Activated naive CD4-positive, alpha-beta T cell treated with anti-CD3 and anti-CD28 coated beads, Interleukin-2, amount 10 ng/mL, durations not matched to agents 7 days and 5 days (primary cell): Measurements from ENCODE around the gene POLH.

ENCODE experiments used
- CTCF ChIA-PET: fragments of 350-600 bp; sonication (Branson Sonifier 250); formaldehyde crosslinking; loops from one replicate; lab custom pipeline; 2021; ENCODE audit warnings: antibody characterized with exemption; lab: Charles Lee
- DNase-seq: peaks from one replicate; pipeline ENCODE4 v3.0.0-alpha.2; 2020
- H3K27ac Mint-ChIP-seq: one replicate; pipeline ENCODE4 v1.8.0; 2021; ENCODE audit warnings: mild to moderate bottlenecking, moderate library complexity, mixed read lengths
- H3K27me3 Mint-ChIP-seq: one replicate; pipeline ENCODE4 v1.8.0; 2021; ENCODE audit warnings: mild to moderate bottlenecking, mixed read lengths
- H3K36me3 Mint-ChIP-seq: one replicate; pipeline ENCODE4 v1.8.0; 2021; ENCODE audit warnings: mixed read lengths
- H3K4me1 Mint-ChIP-seq: one replicate; pipeline ENCODE4 v1.8.0; 2021; ENCODE audit warnings: mixed read lengths
- H3K4me3 Mint-ChIP-seq: one replicate; pipeline ENCODE4 v1.8.0; 2021; ENCODE audit warnings: mild to moderate bottlenecking, moderate library complexity, mixed read lengths
- H3K9me3 Mint-ChIP-seq: one replicate; pipeline ENCODE4 v1.8.0; 2021; ENCODE audit warnings: mixed read lengths

The POLH gene

DNA sequence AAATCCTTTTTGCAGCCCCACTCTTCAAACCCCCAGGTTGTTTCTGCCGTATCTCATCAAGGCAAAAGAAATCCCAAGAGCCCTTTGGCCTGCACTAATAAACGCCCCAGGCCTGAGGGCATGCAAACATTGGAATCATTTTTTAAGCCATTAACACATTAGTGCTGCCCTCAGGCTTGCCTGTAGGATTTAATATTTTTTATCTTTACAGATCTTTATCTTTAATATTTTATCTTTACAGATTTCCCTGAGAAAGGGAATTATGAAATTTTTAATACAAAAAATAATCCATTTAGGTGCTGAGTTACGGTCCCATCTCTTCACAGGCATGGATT is 38.4 kb downstream of the POLH start:
- CTCF ChIA-PET: interaction anchor here (1.1 kb wide), 1 partner anchor 66 kb away, joined by 3 read pairs; no protein-coding TSS in a partner anchor
- Mint-ChIP-seq H3K4me1 (peaks cover 2% of the 10 kb centered on the region), H3K9me3 (no peaks in the 10 kb centered on the region), H3K36me3 (peaks cover 44% of the 10 kb centered on the region), H3K4me3 (no peak overlapping the region), H3K27ac (no peak overlapping the region), H3K27me3 (no peaks in the 10 kb centered on the region)
- DNase-seq: no peak

DNA sequence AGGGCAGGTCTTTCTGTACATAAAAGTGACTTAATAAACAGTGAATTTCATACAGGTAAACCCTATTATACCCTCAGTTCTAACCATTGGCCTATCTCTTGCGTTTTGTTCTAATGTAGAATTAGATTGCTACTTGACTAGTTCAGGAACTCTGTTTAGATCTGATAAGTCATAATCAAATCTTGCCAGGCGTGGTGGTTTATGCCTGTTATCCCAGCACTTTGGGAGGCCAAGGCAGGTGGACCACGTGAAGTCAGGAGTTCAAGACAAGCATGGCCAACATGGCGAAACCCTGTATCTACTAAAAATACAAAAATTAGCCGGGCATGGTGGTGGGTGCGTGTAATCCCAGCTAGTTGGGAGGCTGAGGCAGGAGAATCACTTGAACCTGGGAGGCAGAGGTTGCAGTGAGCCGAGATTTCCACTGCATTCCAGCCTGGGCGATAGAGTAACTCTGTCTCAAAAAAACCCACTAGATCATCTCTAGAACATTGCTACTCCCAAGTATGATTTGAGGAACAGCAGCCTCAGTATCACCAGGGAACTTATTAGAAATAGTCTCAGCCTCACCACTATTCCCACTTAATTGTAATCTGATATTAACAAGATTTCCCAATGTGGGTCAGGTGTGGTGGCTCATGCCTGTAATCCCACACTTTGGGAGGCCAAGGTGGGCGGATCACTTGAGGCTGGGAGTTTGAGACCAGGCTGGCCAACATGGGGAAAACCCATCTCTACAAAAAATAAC is 40.9 kb downstream of the POLH start:
- no peaks in the 10 kb centered on the region for H3K27me3 Mint-ChIP-seq
- H3K4me1 Mint-ChIP-seq: no peaks in the 10 kb centered on the region
- no peaks in the 10 kb centered on the region for H3K9me3 Mint-ChIP-seq
- H3K27ac Mint-ChIP-seq: no peak overlapping the region
- H3K36me3 Mint-ChIP-seq: peaks cover 47% of the 10 kb centered on the region
- CTCF ChIA-PET: no interaction called here
- no peak for DNase-seq
- no peak overlapping the region for H3K4me3 Mint-ChIP-seq

DNA sequence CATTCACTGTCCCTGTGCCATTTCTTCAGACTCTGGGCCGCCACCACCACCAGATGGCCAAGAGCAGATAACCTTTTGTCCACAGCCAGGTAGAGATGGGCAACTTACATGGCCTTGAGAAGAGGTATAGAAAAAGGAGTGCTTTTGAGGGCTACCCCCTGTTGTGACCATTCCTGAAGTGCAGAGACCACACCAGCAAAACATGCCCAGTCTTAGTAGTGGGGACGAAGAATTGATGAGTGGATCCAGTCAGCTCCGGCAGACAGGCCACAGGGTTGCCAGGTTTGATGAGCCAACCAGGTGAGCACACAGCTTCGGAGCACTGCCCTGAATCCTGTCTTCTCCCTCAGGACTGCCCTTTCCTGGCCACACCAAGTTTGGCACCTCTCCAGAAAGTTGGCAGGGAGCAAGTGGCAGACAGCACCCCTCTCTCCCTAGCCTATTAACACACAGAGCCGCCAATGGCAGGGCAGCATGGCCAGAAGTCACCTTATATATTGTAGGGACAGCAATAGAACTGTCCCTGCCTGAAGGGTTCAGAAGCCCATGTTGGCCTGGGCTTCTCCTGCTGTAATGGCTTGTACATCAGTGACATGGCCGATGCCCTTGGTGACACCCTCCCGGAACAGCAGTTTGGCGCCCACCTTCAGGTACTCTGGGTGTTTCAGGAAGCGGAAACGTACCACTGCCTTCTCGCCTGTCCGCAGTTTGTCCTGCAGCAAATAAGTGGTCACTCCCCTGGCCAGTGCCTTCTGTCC is 45.3 kb downstream of the POLH start:
- DNase-seq: no peak
- Mint-ChIP-seq H3K4me1 (peaks cover 6% of the 10 kb centered on the region), H3K27ac (peak overlapping the region; percentile 74), H3K4me3 (no peak overlapping the region), H3K36me3 (peaks cover 61% of the 10 kb centered on the region), H3K9me3 (no peaks in the 10 kb centered on the region), H3K27me3 (no peaks in the 10 kb centered on the region)
- CTCF ChIA-PET: interaction anchor here (1.6 to 1.9 kb wide), 2 partner anchors 13 to 153 kb away, joined by 5 to 6 read pairs; no protein-coding TSS in a partner anchor

DNA sequence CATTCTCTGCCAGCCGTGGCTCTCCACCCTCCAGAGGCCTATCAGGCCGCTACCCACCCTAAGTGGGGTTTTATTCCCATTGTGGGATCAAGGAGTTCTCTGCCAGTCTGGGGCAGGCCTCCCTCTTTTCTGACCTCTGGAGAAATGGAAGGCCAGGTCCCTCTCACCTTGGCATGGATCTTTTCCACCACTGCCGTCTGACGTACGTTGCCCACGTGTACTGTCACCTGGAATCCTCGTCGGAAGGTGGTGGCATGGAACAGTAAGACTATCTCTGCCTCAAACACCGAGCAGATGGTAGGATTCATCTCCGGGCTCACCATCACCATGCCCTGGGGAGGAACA is 45.8 kb downstream of the POLH start:
- Mint-ChIP-seq H3K4me1 (peaks cover 12% of the 10 kb centered on the region), H3K9me3 (no peaks in the 10 kb centered on the region), H3K27ac (no peak overlapping the region), H3K27me3 (no peaks in the 10 kb centered on the region), H3K36me3 (peaks cover 61% of the 10 kb centered on the region), H3K4me3 (no peak overlapping the region)
- CTCF ChIA-PET: interaction anchor here (1.6 kb wide), 1 partner anchor 13 kb away, joined by 6 read pairs; no protein-coding TSS in a partner anchor
- no peak for DNase-seq

DNA sequence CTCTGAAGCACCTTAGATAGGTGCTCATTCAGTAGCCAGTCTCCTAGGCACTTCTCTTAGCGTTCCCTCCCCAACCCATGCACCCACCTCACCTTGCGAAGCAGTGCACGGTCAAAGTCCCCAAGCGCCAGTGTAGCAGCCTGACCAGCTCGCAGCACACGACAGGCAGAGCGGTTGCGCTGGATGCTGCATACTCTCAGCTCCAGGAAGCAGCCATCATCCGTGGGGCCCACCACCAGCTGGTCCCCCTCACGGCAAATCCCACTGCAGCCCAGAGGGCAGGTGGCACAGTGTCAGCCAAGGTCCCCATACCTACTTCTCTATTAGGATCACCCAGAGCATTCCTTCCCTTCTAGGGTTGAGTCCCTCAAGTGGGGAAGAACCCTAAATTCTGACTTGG is 46.6 kb downstream of the POLH start:
- no peaks in the 10 kb centered on the region for H3K27me3 Mint-ChIP-seq
- H3K9me3 Mint-ChIP-seq: no peaks in the 10 kb centered on the region
- peaks cover 19% of the 10 kb centered on the region for H3K4me1 Mint-ChIP-seq
- DNase-seq: no peak
- H3K4me3 Mint-ChIP-seq: no peak overlapping the region
- no peak overlapping the region for H3K27ac Mint-ChIP-seq
- CTCF ChIA-PET: interaction anchor here (1.6 kb wide), 1 partner anchor 14 kb away, joined by 6 read pairs; no protein-coding TSS in a partner anchor
- H3K36me3 Mint-ChIP-seq: peaks cover 62% of the 10 kb centered on the region

DNA sequence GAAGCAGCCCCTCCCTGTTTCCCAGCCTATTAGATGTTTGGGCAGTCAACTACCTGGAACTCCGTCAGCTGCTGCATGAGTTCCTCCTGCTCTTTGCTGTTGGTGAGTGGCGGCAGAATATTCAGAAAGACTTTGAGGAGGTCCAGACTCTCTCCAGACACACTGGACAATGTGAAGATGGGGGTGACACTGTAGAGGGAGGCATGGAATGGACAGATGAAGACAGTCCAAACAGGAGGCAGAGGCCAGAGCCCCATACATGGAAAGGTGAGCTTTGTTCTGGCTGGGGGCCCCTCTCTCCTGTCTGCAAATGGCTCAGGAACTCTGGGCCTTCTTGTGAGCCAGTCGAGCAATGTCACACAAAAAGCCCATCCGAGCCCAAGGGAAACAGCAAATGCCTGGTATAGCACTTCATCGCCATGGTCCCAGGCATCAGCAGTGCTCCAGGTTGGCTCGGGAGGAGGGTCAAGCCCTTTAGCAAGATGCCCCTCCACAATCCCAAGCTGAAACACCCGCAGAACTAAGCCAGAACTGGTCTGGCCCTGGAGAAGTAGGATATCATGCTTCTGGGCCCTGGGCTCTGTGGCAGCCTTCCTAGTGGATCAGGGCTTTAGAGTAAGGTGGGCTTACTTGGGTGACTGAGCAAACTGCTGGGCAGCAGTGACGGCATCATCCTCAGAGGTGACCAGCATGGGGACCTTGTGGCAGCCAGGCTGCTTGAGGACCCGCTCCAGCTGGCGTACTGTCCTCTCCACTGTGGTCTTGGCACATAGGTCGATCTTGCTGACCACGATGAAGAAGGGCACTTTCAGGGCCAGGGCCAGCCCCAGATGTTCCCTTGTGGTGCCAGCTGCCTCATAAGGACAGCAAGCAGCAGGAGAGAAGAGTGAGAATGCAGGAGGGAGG is 48.1 kb downstream of the POLH start:
- Mint-ChIP-seq H3K9me3 (no peaks in the 10 kb centered on the region), H3K4me3 (no peak overlapping the region), H3K27ac (no peak overlapping the region), H3K27me3 (no peaks in the 10 kb centered on the region), H3K4me1 (peaks cover 31% of the 10 kb centered on the region), H3K36me3 (peaks cover 68% of the 10 kb centered on the region)
- CTCF ChIA-PET: interaction anchor here (0.8 kb wide), 1 partner anchor 18 kb away, joined by 3 read pairs; no protein-coding TSS in a partner anchor
- no peak for DNase-seq

DNA sequence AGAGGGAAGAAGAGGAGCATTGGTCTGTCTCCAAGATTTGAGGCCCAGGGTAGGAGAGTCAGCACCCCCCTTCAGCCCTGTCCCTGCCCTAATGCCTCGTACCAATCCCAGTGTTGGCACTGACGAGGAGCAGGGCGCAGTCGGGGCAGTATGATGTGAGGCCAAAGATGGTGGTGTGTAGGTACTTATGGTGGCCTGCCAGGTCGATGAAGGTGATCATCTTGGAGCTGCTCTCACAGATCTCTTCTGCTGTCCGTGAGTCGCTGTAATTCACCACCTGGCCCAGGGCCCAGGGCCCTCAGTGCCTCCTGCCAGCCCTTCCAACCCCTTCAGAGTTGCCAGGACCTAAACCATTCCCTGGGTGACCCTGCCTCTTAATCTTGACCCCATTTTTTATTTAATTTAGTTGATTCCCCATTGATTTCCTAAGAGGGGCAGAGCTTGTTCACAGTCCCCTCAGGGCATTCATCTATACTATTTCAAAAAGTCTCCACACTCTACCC is 48.9 kb downstream of the POLH start:
- Mint-ChIP-seq H3K4me3 (no peak overlapping the region), H3K4me1 (peaks cover 35% of the 10 kb centered on the region), H3K27ac (no peak overlapping the region), H3K36me3 (peaks cover 66% of the 10 kb centered on the region), H3K9me3 (no peaks in the 10 kb centered on the region), H3K27me3 (no peaks in the 10 kb centered on the region)
- CTCF ChIA-PET: interaction anchor here (0.8 kb wide), 1 partner anchor 17 kb away, joined by 3 read pairs; no protein-coding TSS in a partner anchor
- no peak for DNase-seq

DNA sequence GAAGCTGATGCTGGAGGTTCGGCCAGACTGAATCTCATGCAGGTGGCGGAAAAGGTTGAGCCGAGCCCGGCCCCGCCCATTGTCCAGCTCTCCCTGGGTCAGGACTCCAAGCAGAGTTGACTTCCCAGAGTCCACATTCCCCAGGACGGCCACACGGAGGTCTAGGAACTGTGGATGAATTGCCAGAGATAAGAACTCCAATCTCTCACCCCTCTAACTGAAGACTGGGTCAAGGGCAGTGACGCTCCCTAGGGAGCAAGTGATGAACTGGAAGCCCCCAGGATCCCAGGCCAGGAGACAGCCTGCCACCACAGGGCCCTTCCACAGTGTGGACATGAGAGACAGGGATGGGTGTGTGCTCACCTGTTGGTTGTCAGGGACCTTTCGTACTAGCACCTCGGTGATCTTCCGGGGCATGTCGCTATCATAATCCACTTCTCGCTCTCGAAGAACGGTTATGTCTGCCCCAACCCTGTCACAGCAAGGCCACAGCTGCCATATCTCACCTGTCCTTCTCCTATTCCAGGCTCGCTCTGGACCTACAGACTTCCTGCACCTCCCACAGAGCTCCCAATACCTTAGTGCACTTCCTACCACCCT is 49.5 kb downstream of the POLH start:
- DNase-seq: no peak
- no peaks in the 10 kb centered on the region for H3K27me3 Mint-ChIP-seq
- H3K36me3 Mint-ChIP-seq: peaks cover 67% of the 10 kb centered on the region
- H3K4me3 Mint-ChIP-seq: no peak overlapping the region
- CTCF ChIA-PET: no interaction called here
- no peak overlapping the region for H3K27ac Mint-ChIP-seq
- no peaks in the 10 kb centered on the region for H3K9me3 Mint-ChIP-seq
- peaks cover 41% of the 10 kb centered on the region for H3K4me1 Mint-ChIP-seq

DNA sequence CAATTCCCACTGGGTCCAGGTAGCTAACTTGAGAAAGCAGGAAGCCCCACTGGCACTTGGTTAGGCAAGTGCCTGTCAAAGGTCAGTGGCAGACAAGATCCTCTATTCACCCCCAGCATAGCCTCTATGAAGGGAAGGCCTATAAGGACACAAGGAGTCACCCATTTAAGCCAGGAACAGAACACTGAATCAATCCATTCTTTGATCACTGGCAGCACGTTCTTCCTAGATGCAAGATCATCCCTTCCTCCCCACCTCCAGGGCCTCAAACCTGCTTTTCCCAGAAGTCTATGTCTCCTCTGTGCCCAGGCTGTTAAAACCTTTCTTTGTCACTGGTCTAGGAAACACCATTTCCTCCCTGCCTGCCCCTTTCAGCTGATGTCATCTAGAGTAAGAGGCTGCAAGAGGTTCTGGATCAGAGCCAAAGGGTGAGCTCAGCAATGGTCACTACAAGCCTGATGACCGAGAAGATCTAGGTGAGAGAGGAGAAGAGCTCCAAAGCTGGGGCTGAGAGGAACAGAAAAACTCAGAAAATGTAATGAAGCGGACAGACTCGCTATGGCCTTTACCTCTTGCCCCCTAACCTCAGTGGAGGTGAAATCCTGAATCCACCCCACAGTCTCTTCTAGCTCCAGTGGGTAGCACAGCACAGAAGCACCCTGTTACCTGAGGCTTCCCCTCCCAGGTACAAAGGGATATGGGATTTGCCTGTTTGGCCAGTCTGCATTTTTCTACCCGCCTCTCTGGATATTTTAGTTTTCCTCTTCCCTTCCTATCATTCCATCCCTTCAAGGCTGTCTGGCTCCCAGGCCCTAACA is 51.2 kb downstream of the POLH start:
- H3K27ac Mint-ChIP-seq: peak overlapping the region; percentile 61
- no peaks in the 10 kb centered on the region for H3K9me3 Mint-ChIP-seq
- no peak for DNase-seq
- H3K27me3 Mint-ChIP-seq: no peaks in the 10 kb centered on the region
- CTCF ChIA-PET: interaction anchor here (1.8 kb wide), 1 partner anchor 19 kb away, joined by 9 read pairs; no protein-coding TSS in a partner anchor
- peaks cover 45% of the 10 kb centered on the region for H3K4me1 Mint-ChIP-seq
- H3K36me3 Mint-ChIP-seq: peaks cover 52% of the 10 kb centered on the region
- peak overlapping the region; percentile 99 for H3K4me3 Mint-ChIP-seq

DNA sequence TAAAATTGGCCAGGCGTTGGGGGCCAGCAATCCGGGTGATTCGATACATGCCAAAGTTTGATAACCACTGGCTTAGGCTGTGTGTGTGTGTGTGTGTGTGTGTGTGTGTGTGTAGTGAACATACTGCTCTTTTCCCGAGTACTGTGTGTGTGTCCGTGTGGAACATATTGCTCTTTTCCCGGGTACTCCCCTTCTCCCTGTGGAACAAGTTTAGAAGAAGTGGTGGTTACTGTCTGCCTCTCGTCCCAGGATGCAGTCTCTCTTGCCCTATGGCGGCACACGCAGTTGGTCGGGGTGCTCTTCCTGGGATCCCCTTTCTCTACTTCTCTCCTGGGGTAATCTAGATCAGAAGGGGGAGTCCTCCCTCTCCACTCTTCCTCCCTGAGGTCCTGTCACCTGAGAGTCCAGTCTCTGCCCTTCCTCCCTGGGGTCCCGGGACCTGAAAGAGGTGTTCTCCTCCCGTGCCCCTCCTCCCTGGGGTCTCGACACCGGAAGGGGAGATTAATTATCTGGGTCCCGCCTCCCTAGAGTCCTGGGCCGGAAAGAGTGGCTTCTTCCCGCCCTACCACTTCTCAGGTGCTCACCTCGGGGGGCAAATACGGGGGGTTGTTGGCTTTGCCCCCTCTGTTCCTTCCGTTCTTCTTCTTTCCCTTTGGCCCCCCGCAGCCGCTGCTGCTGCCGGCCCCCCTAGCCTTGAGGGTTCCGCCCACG is 52.6 kb downstream of the POLH start:
- Mint-ChIP-seq H3K36me3 (peaks cover 41% of the 10 kb centered on the region), H3K4me1 (peaks cover 45% of the 10 kb centered on the region), H3K4me3 (peak overlapping the region; percentile 99), H3K27ac (peak overlapping the region; percentile 100), H3K9me3 (no peaks in the 10 kb centered on the region), H3K27me3 (no peaks in the 10 kb centered on the region)
- CTCF ChIA-PET: interaction anchor here (1.7 kb wide), 1 partner anchor 15 kb away, joined by 4 read pairs; no protein-coding TSS in a partner anchor
- DNase-seq: peak; percentile 76

DNA sequence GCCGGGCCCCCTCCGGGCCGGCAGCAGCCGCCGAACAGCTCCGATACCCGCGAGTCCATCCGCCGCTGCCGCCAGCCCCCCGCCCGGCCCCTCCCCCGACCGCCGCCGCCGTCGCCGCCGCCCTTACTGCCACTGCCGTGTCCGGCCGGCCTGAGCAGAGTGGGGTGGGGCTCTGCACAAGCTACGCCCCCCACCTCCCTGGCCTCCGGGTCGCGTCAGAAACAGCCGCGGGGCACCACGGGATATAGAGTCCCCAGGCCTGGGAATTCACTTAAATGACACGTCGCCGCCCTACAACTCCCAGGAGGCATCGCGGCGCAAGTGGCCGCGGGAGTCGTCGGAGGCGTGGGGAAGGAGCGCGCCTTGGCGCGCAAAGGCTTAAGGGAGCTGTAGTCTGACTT is 53.1 kb downstream of the POLH start, which contains the start of gene GTPBP2:
GTPBP2 (minus strand) TSS at position 161 of the 401 bp plus-strand sequence; CDS start at position 59, 102 bp downstream.
- CTCF ChIA-PET: interaction anchor here (1.0 to 2.4 kb wide), 7 partner anchors 9 to 450 kb away, joined by 3 to 9 read pairs (median 3); partner anchors contain the start of gene VEGFA

More for the DNA sequence above, 53.1 kb downstream of the POLH start, which contains the start of gene GTPBP2:
- Mint-ChIP-seq H3K27ac (peak within 1 kb of the TSS; percentile 100), H3K4me3 (peak within 1 kb of the TSS; percentile 99), H3K9me3 (no peaks in the 10 kb centered on the region), H3K36me3 (peaks cover 36% of the 10 kb centered on the region), H3K27me3 (no peaks in the 10 kb centered on the region), H3K4me1 (peaks cover 49% of the 10 kb centered on the region)
- DNase-seq: peak; percentile 98
